Mesendoderm (in vitro differentiated cells): Measurements from ENCODE around the gene NMD3. TPM values are rescaled to one million over a fixed set of nuclear protein-coding genes. Genes with fewer than 3 reads are reported as not detected.
A peak's percentile ranks its signal among the peaks of the same experiment; 100 is the strongest.
"Not testable (repeated sequence)": the region's sequence is repeated elsewhere in the genome, so short reads cannot be mapped to it uniquely, and the experiment has no call there.

ENCODE experiments used
- DNase-seq: peaks from one replicate; pipeline ENCODE4 v3.0.0; 2013
- H2AK5ac ChIP-seq: 2 replicates; pipeline ENCODE4 v1.6.1; 2013; ENCODE audit warnings: low read length, inconsistent platforms
- H2BK120ac ChIP-seq: 2 replicates; pipeline ENCODE4 v1.6.1; 2013; ENCODE audit warnings: low read depth, mild to moderate bottlenecking, low read length, moderate library complexity, mixed read lengths
- H2BK15ac ChIP-seq: replicated peaks from 2 replicates; pipeline ENCODE4 v1.6.1; 2013; ENCODE audit warnings: low read depth, mild to moderate bottlenecking, moderate library complexity
- H2BK5ac ChIP-seq: 2 replicates; pipeline ENCODE4 v1.6.1; 2013; ENCODE audit warnings: low read length, inconsistent platforms
- H3K18ac ChIP-seq: 2 replicates; pipeline ENCODE4 v1.6.1; 2013; ENCODE audit warnings: mild to moderate bottlenecking, low read length, mixed read lengths
- H3K23ac ChIP-seq: one replicate; pipeline ENCODE4 v1.6.1; 2013; ENCODE audit warnings: low read length
- H3K27ac ChIP-seq: 2 replicates; pipeline ENCODE4 v1.5.1; 2013; ENCODE audit warnings: low read depth, mild to moderate bottlenecking, inconsistent platforms, low read length, moderate library complexity
- H3K27me3 ChIP-seq: 2 replicates; pipeline ENCODE4 v1.6.1; 2013; ENCODE audit warnings: low read length, control low read depth, mild to moderate bottlenecking, inconsistent platforms; ENCODE audit not compliant: insufficient read depth, poor library complexity
- H3K36me3 ChIP-seq: 2 replicates; pipeline ENCODE4 v1.6.1; 2013; ENCODE audit warnings: low read length, inconsistent platforms; ENCODE audit not compliant: control insufficient read depth, insufficient read depth
- H3K4ac ChIP-seq: one replicate; pipeline ENCODE4 v1.6.1; 2013; ENCODE audit warnings: low read depth, mild to moderate bottlenecking, low read length, moderate library complexity
- H3K4me1 ChIP-seq: 2 replicates; pipeline ENCODE4 v1.6.1; 2013; ENCODE audit warnings: low read depth, low read length, inconsistent platforms; ENCODE audit not compliant: control insufficient read depth
- H3K4me2 ChIP-seq: 2 replicates; pipeline ENCODE4 v1.6.1; 2013; ENCODE audit warnings: low read length
- H3K4me3 ChIP-seq: 2 replicates; pipeline ENCODE4 v1.5.1; 2013; ENCODE audit warnings: mild to moderate bottlenecking, low read length
- H3K56ac ChIP-seq: one replicate; pipeline ENCODE4 v1.6.1; 2013; ENCODE audit warnings: low read length
- H3K79me1 ChIP-seq: 2 replicates; pipeline ENCODE4 v1.6.1; 2013; ENCODE audit warnings: low read length, inconsistent platforms
- H3K79me2 ChIP-seq: 2 replicates; pipeline ENCODE4 v1.6.1; 2013; ENCODE audit warnings: mild to moderate bottlenecking, low read length; ENCODE audit not compliant: control insufficient read depth, insufficient read depth
- H3K9ac ChIP-seq: 2 replicates; pipeline ENCODE4 v1.6.1; 2013; ENCODE audit warnings: low read length, inconsistent platforms
- H4K5ac ChIP-seq: one replicate; pipeline ENCODE4 v1.6.1; 2013; ENCODE audit warnings: low read length
- H4K8ac ChIP-seq: one replicate; pipeline ENCODE4 v1.6.1; 2013; ENCODE audit warnings: low read depth, mild to moderate bottlenecking, control low read depth, low read length, moderate library complexity
- WGBS: extraction: QIAGEN DNeasy Blood & Tissue Kit; methylation state at CpG from one replicate; pipeline ENCODE4 v1.1.7; 2013; ENCODE audit warnings: low lambda C conversion rate, missing lambda C conversion rate; ENCODE audit not compliant: insufficient coverage; ENCODE audit errors: extremely low coverage; 5-methylcytosine and 5-hydroxymethylcytosine counted together
- polyA plus RNA-seq, 2 experiments: library from polyadenylated mRNA; stranded (reverse); fragments of 200-250 nt; gene quantifications; one replicate each; pipeline ENCODE4 v1.2.3, GENCODE V29; 2013

NMD3 gene
- 45.6 TPM for polyA plus RNA-seq (2013, experiment 1 of 2)
- polyA plus RNA-seq (2013, experiment 2 of 2), result 46.3 TPM

DNA sequence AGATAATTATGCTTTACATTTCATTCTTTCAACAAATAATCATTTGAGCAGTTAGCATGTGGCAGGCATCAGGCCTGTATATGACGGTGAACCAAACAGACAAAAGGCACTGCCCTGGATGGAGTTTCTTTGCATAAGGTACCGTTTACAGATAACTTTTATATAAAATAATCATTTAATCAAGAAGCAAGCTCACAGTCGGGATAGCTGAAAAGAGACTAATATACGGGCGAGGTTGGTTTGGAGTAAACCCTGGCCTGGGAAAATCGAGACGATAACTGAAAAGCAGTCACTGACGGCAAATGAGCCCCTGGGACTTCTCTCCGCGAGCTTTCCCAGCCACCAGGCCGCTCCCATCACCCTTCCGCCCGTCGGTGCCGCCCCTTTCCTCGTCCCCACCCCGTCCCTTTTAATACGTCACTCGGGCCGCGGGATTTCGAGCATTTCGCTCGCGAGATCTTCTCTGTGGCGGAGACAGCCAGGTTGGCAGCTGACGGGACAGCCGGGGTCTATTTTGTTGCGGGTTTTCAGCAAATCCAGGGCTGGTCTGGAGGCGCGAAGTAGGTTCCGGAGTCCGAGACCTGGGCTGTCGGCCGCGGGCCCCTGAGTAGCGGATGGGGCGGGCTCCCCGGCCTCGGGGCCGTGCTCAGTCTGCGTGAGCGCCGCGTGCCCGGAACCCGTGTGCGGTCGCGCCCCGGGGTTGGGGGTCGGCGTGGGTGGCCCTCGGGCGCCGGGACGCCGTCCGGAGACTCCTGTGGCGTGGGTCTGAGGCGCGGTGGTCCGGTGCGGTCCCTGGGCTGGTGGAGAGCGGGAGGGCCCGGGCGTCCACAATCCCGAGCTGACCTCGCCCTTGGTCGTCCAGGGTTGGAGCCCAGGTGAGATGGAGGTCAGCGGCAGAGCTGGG is at the start of gene NMD3:
Gene NMD3, plus strand, starts transcription at position 462 of the 904 bp plus-strand sequence. CDS start 703 bp downstream, outside the sequence.
- no peaks in the 10 kb centered on the region for H3K27me3 ChIP-seq
- peak within 1 kb of the TSS; percentile 63 for H3K4me2 ChIP-seq
- peak within 1 kb of the TSS; percentile 80 for H3K27ac ChIP-seq
- DNase-seq, result peak; percentile 97
- no peak within 1 kb of the TSS for H2BK15ac ChIP-seq
- H4K5ac ChIP-seq, result no peak within 1 kb of the TSS
- no CpG with 5 or more reads among the region's 71 CpGs for WGBS
- H3K79me1 ChIP-seq, result no peaks in the 10 kb centered on the region
- H3K4me3 ChIP-seq, result peak within 1 kb of the TSS; percentile 91
- no peak within 1 kb of the TSS for H2AK5ac ChIP-seq
- H3K23ac ChIP-seq, result peak within 1 kb of the TSS; percentile 38
- peaks cover 28% of the 10 kb centered on the region for H3K79me2 ChIP-seq
- H3K56ac ChIP-seq, result peak within 1 kb of the TSS; percentile 90
- peak within 1 kb of the TSS; percentile 72 for H3K18ac ChIP-seq
- H3K4me1 ChIP-seq, result peaks cover 2% of the 10 kb centered on the region
- no peak within 1 kb of the TSS for H2BK5ac ChIP-seq
- peak within 1 kb of the TSS; percentile 46 for H3K4ac ChIP-seq
- no peak within 1 kb of the TSS for H2BK120ac ChIP-seq
- H4K8ac ChIP-seq, result peak within 1 kb of the TSS; percentile 90
- H3K36me3 ChIP-seq, result no peaks in the 10 kb centered on the region
- H3K9ac ChIP-seq, result peak within 1 kb of the TSS; percentile 86

DNA sequence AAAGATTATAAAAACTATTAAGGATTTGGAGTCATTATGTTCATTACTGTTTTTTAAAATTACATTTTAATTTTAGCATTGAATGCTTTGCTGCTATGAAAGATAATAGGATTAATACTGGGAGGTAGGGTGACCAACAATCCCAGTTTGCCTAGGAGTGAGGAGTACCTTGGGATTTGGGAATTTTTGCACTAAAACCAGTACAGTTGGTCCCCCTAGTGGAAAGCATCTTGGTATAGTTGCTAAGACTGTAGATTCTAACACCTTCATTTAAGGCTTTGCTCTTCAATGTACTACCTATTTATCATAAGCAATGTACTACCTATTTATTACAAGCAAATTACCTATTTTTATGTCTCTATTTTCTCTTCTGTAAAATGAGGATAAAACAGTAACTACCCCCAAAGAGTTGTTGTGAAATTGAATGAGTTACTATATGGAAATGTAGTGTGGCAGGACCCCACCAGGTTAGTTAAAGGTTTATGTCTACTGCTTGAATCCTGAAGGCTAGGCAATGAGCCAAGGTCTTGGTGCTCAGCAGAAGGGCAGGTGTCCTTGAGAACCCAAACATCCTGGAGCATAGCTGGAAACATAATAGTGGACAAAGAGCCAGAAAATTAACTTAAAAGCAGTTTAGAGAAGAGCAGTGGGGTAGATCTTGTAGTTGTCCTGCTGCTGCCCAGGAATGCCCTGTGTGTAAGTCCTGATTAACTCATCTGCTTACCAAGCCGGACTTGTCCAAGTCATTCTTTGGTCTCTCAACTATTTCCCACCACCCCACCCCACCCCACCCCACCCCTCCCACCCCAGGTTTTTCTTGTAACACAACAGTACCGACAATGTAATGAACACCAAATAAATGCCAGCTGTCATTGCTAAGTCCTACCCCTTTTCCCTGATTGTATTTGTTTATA is 49.2 kb upstream of the NMD3 start:
- H3K4me2 ChIP-seq, result no peak overlapping the region
- H2BK5ac ChIP-seq, result no peak overlapping the region
- no peaks in the 10 kb centered on the region for H3K79me2 ChIP-seq
- no peak overlapping the region for H3K4me3 ChIP-seq
- H3K4me1 ChIP-seq, result no peaks in the 10 kb centered on the region
- H4K5ac ChIP-seq, result no peak overlapping the region
- H3K79me1 ChIP-seq, result no peaks in the 10 kb centered on the region
- DNase-seq, result peak; percentile 60
- H3K4ac ChIP-seq, result no peak overlapping the region
- no peaks in the 10 kb centered on the region for H3K36me3 ChIP-seq
- no peak overlapping the region for H3K23ac ChIP-seq
- H3K56ac ChIP-seq, result no peak overlapping the region
- no peak overlapping the region for H2AK5ac ChIP-seq
- H3K18ac ChIP-seq, result no peak overlapping the region
- no peak overlapping the region for H3K27ac ChIP-seq
- no peak overlapping the region for H3K9ac ChIP-seq
- H2BK15ac ChIP-seq, result no peak overlapping the region
- no peak overlapping the region for H4K8ac ChIP-seq
- no peak overlapping the region for H2BK120ac ChIP-seq
- WGBS, result no CpG with 5 or more reads among the region's 2 CpGs
- no peaks in the 10 kb centered on the region for H3K27me3 ChIP-seq

DNA sequence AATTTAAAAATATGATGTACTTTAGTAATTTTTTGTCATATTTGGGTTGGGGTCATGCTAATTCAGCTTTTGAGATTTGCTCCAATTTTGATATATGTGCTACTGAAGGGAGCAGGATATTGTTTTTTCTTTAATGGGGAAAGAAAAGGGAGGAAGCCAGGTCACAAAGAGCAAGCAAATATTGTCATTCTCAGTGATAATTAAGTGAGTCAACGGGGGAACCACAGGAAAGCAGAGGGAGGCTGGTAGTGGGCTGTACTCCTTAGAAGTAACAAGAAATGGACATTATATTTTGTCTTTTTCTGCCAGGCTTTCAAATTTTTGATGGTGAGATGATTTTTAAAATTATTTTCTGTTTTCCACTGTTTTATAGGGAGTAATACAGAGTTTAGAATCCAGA is 45.6 kb upstream of the NMD3 start:
- H3K27me3 ChIP-seq, result no peaks in the 10 kb centered on the region
- no peaks in the 10 kb centered on the region for H3K4me1 ChIP-seq
- no peak overlapping the region for H3K18ac ChIP-seq
- no peak overlapping the region for H2BK15ac ChIP-seq
- H3K79me2 ChIP-seq, result no peaks in the 10 kb centered on the region
- H3K9ac ChIP-seq, result no peak overlapping the region
- H3K36me3 ChIP-seq, result no peaks in the 10 kb centered on the region
- H4K8ac ChIP-seq, result no peak overlapping the region
- H2AK5ac ChIP-seq, result no peak overlapping the region
- H2BK5ac ChIP-seq, result no peak overlapping the region
- no peak overlapping the region for H3K56ac ChIP-seq
- H3K4me2 ChIP-seq, result no peak overlapping the region
- WGBS, result no CpG with 5 or more reads among the region's 1 CpG
- no peak overlapping the region for H3K4ac ChIP-seq
- H2BK120ac ChIP-seq, result no peak overlapping the region
- DNase-seq, result no peak
- H3K4me3 ChIP-seq, result no peak overlapping the region
- no peak overlapping the region for H4K5ac ChIP-seq
- H3K23ac ChIP-seq, result no peak overlapping the region
- no peak overlapping the region for H3K27ac ChIP-seq
- no peaks in the 10 kb centered on the region for H3K79me1 ChIP-seq

DNA sequence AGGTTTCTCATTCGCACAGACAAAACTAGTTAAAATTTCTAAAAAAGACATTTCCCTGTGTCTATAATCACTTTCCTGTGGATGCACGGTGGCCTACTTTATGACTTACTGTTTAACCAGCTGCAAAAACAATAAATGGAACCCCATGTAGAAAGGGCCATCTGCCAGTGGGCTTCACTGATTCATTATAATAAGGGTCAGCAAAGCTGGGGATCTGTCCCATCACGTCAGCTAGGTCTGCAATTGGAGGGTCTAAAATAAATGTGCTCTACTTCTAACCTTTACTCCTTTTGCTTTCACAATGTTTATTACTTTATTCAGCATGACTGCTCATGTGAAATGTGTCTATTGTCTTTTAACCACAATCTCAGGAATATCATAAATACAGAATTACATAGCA is 43.1 kb upstream of the NMD3 start:
- DNase-seq, result no peak
- Histone ChIP-seq H4K8ac (no peak overlapping the region), H3K23ac (no peak overlapping the region), H3K4me2 (no peak overlapping the region), H3K4me1 (no peaks in the 10 kb centered on the region), H3K56ac (no peak overlapping the region), H4K5ac (no peak overlapping the region), H3K27me3 (no peaks in the 10 kb centered on the region), H2BK15ac (no peak overlapping the region), H3K4ac (no peak overlapping the region), H3K27ac (no peak overlapping the region), H2BK120ac (no peak overlapping the region), H3K18ac (no peak overlapping the region), H3K4me3 (no peak overlapping the region), H3K79me1 (no peaks in the 10 kb centered on the region), H3K79me2 (no peaks in the 10 kb centered on the region), H2AK5ac (no peak overlapping the region), H2BK5ac (no peak overlapping the region), H3K36me3 (no peaks in the 10 kb centered on the region), H3K9ac (no peak overlapping the region)
- no CpG with 5 or more reads among the region's 3 CpGs for WGBS

DNA sequence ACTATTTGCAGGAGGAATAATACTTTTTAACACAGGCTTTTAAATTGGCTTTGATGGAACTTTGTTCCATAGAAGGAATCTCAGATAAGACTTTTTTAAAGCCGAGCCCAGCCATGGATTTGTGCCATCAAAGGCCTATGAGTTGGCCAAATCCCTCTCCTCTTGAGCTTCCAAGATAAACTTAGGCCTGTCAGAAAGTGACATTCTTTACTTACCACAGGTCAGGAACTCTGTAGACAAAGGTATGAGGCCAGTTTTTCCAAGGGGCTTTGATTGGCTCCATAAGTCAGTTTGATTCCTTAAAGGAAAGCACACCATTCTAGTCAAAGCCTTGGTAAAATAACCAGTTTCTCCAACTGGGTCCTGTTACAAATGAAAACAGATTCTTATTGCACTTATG is 39.7 kb upstream of the NMD3 start:
- H2BK5ac ChIP-seq, H3K27ac ChIP-seq, DNase-seq, H2AK5ac ChIP-seq, H3K4me3 ChIP-seq, H3K56ac ChIP-seq, H3K79me2 ChIP-seq, H3K36me3 ChIP-seq, H3K4ac ChIP-seq, H2BK15ac ChIP-seq, H3K27me3 ChIP-seq, H3K79me1 ChIP-seq, H4K5ac ChIP-seq, H4K8ac ChIP-seq, H3K23ac ChIP-seq, H3K9ac ChIP-seq, H2BK120ac ChIP-seq, H3K18ac ChIP-seq, H3K4me2 ChIP-seq, H3K4me1 ChIP-seq: not testable (repeated sequence)
- WGBS, result no CpG with 5 or more reads among the region's 1 CpG
